NCI-H2081 treated with DMSO at 0.1 percent for 48 hours (cell line): ENCODE data around the gene GGTLC1.

ENCODE experiments used
- DNase-seq: peaks from one replicate; lab custom pipeline; 2025; lab: John Stamatoyannopoulos, UW

Gene GGTLC1

DNA sequence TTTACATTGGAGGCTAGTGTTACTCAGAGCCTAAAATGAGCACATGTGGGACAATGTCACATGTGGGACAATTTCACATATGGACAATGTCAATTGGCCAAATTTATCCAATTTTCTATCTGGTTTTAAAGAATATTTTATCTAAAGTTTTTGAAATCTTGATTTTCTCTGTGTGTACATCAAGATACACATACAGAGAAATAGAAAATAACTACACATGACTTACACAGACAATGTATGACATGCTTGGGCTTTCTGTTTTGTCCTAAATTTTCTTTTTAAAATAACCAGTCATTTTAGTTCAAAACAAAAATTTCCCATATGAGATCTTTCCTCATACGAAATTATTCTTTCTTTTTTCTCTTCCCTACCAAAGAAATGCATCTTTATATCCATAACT lies 24.6 kb downstream of the GGTLC1 start:
- no peak for DNase-seq

DNA sequence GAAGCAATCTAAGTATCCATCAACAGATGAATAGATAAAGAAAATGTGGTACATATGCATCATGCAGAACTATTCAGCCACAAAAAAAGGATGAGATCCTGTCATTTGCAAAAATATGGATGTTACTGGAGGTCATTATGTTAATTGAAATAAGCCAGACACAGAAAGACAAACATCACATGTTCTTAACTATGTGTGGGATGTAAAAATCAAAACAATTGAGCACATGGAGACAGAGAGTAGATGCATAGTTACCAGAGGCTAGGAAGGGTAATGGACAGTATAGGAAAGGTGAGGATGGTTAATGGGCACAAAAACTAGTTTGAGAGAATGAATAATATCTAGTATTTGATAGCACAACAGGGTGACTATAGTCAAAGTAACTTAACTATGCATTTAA lies 26.3 kb downstream of the GGTLC1 start:
- no peak for DNase-seq

DNA sequence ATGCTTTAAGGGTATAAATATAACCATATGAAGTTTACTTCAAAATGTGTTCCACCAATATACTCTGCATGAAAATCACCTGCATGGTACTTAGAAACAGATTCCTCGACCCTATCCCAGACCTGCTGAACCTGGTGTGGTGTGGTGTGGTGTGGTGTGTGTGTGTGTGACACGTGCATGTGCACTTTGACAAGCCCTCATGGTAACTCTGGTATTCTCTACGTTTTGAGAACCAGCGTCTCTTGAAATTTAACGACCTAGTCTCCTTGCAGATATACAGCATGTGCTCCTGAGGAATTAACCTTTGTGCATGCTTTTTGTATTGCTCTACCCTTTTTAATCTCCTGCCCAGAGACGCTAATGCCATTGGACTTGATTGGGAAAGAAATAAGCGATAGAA lies 29.5 kb downstream of the GGTLC1 start:
- DNase-seq: no peak

DNA sequence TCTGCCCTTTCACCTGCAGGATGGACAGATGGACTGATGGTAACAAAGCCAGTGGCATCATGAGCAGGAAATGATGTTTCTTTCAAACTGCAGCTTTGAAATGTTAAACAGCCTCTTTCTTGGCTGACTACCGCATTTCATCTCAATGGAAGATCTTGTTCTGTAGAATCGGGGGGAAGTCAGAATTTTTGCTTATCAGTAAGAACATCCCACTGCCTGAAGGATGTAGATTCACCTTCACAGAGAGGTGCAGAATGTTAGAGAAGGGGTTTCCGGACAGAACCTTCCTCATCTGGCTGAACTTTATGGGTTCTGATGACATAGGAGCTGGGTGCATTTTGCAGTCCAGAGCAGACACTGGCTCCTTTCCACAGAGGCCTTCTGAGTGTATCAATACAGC lies 32.7 kb downstream of the GGTLC1 start:
- DNase-seq: no peak

DNA sequence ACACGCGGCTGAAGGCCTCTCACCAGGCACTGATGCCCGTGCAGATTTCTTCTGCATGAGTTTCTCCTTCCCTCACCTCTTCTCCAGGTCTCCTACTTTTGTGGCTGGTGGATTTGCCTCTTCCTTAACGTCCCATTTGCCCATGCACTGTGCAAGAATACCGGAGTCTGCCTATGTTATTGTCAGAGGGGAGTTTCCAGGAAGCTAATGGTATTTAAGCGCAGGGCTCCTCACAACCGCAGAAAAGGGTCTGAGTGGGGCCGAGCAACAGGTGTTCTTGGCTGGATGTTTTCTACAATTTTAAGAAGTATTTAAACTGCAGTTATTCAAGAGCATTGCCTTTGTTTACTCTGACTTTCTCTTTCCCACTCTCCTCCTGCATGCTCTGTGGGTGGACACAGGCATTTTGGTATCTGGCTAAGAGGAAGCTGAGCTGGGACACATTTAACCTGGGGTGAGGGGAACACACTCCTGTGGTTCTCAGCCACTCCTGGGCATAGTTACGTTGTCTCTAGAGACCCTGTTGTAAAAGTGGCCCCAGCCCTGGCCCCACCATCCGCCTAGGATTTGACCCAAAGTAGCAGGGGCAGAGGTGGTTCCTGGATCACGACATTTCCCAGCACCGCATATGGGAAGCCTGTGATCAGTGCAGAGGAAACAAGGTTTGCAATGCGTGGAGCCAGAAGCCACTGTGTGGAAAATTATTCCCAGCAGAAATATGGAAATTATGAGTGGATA lies 34.4 kb downstream of the GGTLC1 start:
- DNase-seq: no peak

DNA sequence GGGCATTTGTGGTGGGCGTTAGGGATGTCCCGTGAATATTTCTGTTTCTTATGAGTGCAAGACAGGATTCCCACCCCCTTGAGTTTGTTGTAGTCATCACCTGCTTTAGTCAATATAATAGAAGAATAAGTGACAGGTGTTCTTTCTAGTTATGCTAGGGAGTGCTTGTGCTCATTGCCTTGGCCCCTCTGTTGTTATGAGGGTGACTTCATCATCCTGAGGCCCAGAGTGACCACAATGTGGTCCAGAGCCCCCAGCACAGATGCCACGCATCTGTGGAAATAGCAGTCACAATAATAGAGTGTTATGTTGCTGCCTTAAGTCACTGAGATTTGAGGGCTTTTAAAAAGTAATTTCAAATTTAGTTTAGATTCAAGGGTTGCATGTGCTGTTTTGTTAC lies 42.4 kb downstream of the GGTLC1 start:
- DNase-seq: no peak

DNA sequence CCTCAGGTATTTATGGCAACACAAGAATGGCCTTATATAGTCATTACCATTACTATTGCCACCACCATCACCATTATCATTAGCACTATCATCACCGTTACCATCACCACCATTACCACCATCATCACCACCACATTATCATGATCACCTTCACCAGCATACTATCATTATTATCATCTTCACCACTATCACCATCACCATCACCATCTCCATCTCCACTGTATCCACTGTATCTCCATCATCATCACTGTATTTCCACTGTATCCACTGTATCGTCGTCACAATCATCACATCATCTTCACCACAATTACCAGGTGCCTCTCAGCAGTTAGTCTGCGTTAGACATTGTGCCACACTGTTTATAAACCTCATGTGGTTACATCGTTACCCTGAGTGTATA lies 45.3 kb downstream of the GGTLC1 start:
- no peak for DNase-seq

DNA sequence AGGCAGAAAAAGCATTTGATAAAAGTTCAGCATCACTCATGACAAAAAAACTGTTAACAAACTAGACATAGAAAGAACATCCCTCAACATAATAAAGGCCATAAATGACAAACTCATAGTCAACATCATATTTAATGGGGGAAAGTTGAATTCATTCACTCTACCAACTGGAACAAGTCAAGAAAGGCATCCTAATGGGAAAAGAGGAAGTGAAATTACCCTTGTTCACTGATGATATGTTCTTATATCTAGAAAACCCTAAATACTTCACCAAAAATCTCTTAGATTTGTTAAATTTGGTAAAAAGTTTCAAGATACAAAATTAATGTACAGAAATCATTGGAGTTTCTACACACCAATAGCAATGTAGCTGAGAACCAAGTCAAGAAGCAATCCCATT lies 48.9 kb downstream of the GGTLC1 start:
- no peak for DNase-seq

DNA sequence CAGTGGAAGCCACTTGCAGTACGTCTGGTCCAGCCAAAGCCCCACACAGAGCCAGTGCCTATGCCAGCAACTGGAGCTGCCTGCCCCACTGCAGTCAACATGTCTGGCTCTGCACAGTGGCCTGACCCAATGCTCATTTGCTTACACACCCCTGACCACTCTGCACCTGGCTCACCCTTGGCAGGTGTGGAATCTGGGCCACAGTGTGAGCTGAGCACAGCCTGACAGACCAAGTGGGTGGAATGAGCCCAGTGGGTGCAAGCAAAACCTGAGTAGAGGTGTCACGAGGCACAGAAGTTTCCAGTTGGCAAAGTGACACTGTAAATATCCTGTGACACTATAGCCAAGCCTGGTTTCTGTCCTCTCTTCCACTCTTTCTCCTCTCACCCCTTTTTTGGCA lies 49.5 kb downstream of the GGTLC1 start:
- DNase-seq: no peak

DNA sequence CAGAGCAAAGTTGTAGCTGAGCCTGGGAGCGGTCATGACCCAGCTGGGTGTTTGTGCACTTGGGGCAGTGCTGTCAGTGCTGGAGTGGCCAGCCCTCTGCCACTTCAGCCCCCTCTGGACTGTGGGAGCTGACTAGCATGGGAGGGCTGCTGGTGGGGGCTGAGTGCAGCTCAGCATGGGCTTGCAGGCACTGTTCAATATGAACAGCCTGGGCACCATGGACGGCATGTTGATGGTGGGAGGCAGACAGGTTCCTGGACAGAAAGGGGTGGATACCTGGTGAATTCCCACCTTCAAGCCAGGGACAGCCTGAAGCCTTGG lies 50.5 kb downstream of the GGTLC1 start:
- no peak for DNase-seq

DNA sequence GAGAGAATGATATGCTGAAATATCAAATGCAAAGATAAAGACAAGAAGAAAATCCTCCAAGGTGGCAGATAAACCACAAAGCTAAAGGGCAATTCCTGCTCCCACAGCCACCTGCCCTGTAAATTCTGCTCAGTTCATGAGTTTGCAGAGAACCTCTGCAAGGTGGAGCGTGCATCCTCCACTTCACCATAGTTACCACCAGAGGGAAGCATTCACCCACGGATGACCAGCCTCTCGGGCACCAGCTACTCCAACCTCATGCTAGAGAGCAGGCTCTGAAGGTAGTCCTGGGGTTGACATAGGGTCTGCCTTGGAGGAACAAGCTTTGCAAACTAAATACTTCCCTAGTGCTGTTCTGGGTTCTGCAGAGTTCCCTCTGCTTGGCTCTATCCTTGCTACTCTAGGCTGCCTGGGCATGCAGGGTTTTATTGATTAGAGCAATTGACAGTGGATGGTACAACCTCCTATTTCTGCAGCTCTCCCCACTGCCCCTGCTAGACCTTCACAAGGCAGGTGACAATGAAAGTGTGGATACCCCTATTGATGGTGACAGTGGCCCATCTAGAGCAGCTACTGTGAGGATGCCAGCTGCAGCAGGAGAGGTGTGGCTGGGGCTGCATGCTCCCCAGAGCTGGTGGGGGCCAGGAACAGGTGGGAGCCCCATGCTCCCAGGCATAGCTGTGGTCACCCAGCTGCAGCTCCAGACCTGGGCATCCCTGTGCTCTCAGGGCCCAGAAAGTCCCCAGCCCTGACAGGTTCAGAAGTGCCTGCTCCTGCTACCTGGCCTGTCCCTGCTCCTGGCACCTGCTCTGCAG lies 51.1 kb downstream of the GGTLC1 start:
- DNase-seq: no peak
